ENCODE results near the gene MGME1. TPM values are rescaled to one million over a fixed set of nuclear protein-coding genes. Genes with fewer than 3 reads are reported as not detected.
A peak's percentile ranks its signal among the peaks of the same experiment; 100 is the strongest.

The MGME1 gene
- total and polyA plus RNA-seq, 2 of the 13 experiments (the other 11 are each of a cell fraction or from before 2014, with no cell fraction given) = 36.7 to 66.6 TPM

GRCh38 chr20:17965042-17965697 is 3.6 kb upstream of the MGME1 start (continued):
- TF ChIP-seq, protein P1, sequence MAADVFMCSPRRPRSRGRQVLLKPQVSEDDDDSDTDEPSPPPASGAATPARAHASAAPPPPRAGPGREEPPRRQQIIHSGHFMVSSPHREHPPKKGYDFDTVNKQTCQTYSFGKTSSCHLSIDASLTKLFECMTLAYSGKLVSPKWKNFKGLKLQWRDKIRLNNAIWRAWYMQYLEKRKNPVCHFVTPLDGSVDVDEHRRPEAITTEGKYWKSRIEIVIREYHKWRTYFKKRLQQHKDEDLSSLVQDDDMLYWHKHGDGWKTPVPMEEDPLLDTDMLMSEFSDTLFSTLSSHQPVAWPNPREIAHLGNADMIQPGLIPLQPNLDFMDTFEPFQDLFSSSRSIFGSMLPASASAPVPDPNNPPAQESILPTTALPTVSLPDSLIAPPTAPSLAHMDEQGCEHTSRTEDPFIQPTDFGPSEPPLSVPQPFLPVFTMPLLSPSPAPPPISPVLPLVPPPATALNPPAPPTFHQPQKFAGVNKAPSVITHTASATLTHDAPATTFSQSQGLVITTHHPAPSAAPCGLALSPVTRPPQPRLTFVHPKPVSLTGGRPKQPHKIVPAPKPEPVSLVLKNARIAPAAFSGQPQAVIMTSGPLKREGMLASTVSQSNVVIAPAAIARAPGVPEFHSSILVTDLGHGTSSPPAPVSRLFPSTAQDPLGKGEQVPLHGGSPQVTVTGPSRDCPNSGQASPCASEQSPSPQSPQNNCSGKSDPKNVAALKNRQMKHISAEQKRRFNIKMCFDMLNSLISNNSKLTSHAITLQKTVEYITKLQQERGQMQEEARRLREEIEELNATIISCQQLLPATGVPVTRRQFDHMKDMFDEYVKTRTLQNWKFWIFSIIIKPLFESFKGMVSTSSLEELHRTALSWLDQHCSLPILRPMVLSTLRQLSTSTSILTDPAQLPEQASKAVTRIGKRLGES (CRISPR knock-in tag; IDR thresholded peaks at IDR 0.05; ENCODE audit: borderline replicate concordance) = no peak
- TF ChIP-seq ZNF512B (CRISPR knock-in tag; IDR thresholded peaks at IDR 0.05; ENCODE audit: borderline replicate concordance) = no peak
- TF ChIP-seq ZFP82 (CRISPR knock-in tag; IDR thresholded peaks at IDR 0.05; ENCODE audit: borderline replicate concordance) = no peak
- TF ChIP-seq ZNF383 (CRISPR knock-in tag; IDR thresholded peaks at IDR 0.05; ENCODE audit: borderline replicate concordance) = 0 out of 2 replicates have a peak, but pooled peaks have one; percentile 10
- TF ChIP-seq ZNF619 (CRISPR knock-in tag; IDR thresholded peaks at IDR 0.05) = 0 out of 2 replicates have a peak, but pooled peaks have one; percentile 34
- no peak for TF ChIP-seq ZMYM3 (CRISPR knock-in tag; IDR thresholded peaks at IDR 0.05)
- TF ChIP-seq SATB2 (CRISPR knock-in tag; IDR thresholded peaks at IDR 0.05) = 0 out of 2 replicates have a peak, but pooled peaks have one; percentile 16
- TF ChIP-seq RXRA (CRISPR knock-in tag; IDR thresholded peaks at IDR 0.05) = no peak; the same call in 1 of the 2 replicates
- TF ChIP-seq DR1 (CRISPR knock-in tag; IDR thresholded peaks at IDR 0.05) = no peak
- no peak for TF ChIP-seq FOXA1 (IDR thresholded peaks at IDR 0.05)
- TF ChIP-seq FOXA1 (CRISPR knock-in tag; IDR thresholded peaks at IDR 0.05) = peak; percentile 40; the same call in 1 of the 2 replicates
- TF ChIP-seq AKAP8 (CRISPR knock-in tag; IDR thresholded peaks at IDR 0.05) = peak; percentile 33; the same call in 1 of the 2 replicates
- TF ChIP-seq, protein P2, sequence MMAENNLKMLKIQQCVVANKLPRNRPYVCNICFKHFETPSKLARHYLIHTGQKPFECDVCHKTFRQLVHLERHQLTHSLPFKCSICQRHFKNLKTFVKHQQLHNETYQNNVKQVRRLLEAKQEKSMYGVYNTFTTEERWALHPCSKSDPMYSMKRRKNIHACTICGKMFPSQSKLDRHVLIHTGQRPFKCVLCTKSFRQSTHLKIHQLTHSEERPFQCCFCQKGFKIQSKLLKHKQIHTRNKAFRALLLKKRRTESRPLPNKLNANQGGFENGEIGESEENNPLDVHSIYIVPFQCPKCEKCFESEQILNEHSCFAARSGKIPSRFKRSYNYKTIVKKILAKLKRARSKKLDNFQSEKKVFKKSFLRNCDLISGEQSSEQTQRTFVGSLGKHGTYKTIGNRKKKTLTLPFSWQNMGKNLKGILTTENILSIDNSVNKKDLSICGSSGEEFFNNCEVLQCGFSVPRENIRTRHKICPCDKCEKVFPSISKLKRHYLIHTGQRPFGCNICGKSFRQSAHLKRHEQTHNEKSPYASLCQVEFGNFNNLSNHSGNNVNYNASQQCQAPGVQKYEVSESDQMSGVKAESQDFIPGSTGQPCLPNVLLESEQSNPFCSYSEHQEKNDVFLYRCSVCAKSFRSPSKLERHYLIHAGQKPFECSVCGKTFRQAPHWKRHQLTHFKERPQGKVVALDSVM (CRISPR knock-in tag; IDR thresholded peaks at IDR 0.05) = peak; percentile 82
- no peak; the same call in 1 of the 2 replicates for TF ChIP-seq ZNF343 (CRISPR knock-in tag; IDR thresholded peaks at IDR 0.05)
- TF ChIP-seq GLI4 (CRISPR knock-in tag; IDR thresholded peaks at IDR 0.05; ENCODE audit: borderline replicate concordance) = 0 out of 2 replicates have a peak, but pooled peaks have one; percentile 70
- 0 out of 2 replicates have a peak, but pooled peaks have one; percentile 43 for TF ChIP-seq TEF (CRISPR knock-in tag; IDR thresholded peaks at IDR 0.05)
- TF ChIP-seq NR2F6 (IDR thresholded peaks at IDR 0.05) = peak; percentile 29; the same call in 1 of the 2 replicates
- no peak for TF ChIP-seq NR2F6 (CRISPR knock-in tag; IDR thresholded peaks at IDR 0.05)

All from HepG2 (cell line).